ENCODE measurements around the gene ADORA1. TPM values are rescaled to one million over a fixed set of nuclear protein-coding genes. Genes with fewer than 3 reads are reported as not detected.

Gene ADORA1
- total and polyA plus RNA-seq, 2 donors (not counting 3 experiments of a cell fraction or from before 2014, with no cell fraction given), result 0.15 TPM; not detected in 1

DNA sequence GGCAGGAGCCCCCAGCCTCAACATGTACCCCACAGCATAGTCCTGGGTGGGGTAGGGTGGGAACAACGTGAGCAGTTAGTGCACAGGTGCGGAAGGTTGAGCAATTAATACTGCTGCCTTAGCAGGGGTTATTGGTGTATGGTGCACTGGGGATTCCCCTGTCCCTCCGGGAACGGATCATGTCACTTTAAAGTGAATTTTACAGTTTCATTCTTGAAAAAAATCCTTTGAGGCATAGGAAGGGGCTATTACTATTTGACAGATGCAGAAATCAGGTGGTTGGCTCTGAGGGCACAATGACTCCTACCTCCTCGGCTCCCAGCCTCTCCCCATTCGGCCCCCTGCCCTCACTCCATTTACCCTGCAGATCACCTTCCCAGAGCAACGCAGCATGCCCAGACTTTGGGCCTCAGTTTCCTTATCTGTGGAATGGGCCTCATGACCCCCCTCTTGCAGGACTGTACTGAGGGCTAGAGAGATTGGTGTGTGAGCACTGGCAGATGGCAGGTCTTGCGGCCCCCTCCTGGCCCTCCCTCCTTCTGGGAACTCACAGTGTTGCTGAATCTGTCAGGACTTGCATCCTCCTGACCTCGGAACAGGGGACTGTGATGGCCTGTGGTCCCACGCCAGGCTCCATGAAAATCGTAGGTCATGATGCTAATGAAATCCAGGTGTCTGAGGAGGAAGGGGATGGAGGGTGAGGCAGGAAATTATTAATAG is 53.2 kb downstream of the ADORA1 start:
- DNase-seq (ENCODE audit: low read depth, low spot score), result no peak
- Histone ChIP-seq H2AFZ (ENCODE audit: low read depth, low read length) (no peak overlapping the region), H4K20me1 (replicated peaks; ENCODE audit: control insufficient read depth, extremely low read depth, insufficient read depth, low read length) (no peaks in the 10 kb centered on the region), H3K4me2 (ENCODE audit: insufficient read depth, low read length) (no peak overlapping the region), H3K36me3 (ENCODE audit: control insufficient read depth in 2 of 2, extremely low read depth in 1 of 2, insufficient read depth in 2 of 2, low read length in 2 of 2) (no peaks in the 10 kb centered on the region), H3K27ac (ENCODE audit: insufficient read depth, low read depth, low read length) (no peak overlapping the region), H3K4me1 (ENCODE audit: control insufficient read depth, extremely low read depth, insufficient read depth, low read length) (peaks cover 6% of the 10 kb centered on the region), H3K79me2 (ENCODE audit: control insufficient read depth, insufficient read depth, low read length) (no peaks in the 10 kb centered on the region), H3K9me3 (replicated peaks; ENCODE audit: control insufficient read depth, insufficient read depth, low read length) (no peaks in the 10 kb centered on the region), H3K27me3 (ENCODE audit: control insufficient read depth in 2 of 2, insufficient read depth in 2 of 2, low read length in 2 of 2) (peaks cover 0 to 3% of the 10 kb centered on the region in 2 experiments), H3K9me1 (replicated peaks; ENCODE audit: control insufficient read depth, extremely low read depth, insufficient read depth, low read length) (no peaks in the 10 kb centered on the region), H3K4me3 (replicated peaks in 1 of 3; ENCODE audit: insufficient read depth in 1 of 3, low read depth in 1 of 3, low read length in 3 of 3) (no peak overlapping the region), H3K9ac (replicated peaks; ENCODE audit: extremely low read depth, insufficient read depth, low read length) (no peak overlapping the region)
- ChIA-PET CTCF (no interaction called here), POLR2A (no interaction called here)
- no peak for TF ChIP-seq POLR2AphosphoS5 (IDR thresholded peaks at IDR 0.05; ENCODE audit: insufficient read depth, low read depth, low read length)
- TF ChIP-seq MYC (IDR thresholded peaks at IDR 0.05; ENCODE audit: low read depth, low read length), result no peak
- TF ChIP-seq, protein P1, sequence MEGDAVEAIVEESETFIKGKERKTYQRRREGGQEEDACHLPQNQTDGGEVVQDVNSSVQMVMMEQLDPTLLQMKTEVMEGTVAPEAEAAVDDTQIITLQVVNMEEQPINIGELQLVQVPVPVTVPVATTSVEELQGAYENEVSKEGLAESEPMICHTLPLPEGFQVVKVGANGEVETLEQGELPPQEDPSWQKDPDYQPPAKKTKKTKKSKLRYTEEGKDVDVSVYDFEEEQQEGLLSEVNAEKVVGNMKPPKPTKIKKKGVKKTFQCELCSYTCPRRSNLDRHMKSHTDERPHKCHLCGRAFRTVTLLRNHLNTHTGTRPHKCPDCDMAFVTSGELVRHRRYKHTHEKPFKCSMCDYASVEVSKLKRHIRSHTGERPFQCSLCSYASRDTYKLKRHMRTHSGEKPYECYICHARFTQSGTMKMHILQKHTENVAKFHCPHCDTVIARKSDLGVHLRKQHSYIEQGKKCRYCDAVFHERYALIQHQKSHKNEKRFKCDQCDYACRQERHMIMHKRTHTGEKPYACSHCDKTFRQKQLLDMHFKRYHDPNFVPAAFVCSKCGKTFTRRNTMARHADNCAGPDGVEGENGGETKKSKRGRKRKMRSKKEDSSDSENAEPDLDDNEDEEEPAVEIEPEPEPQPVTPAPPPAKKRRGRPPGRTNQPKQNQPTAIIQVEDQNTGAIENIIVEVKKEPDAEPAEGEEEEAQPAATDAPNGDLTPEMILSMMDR (IDR thresholded peaks at IDR 0.05; ENCODE audit: extremely low read depth in 1 of 2, insufficient read depth in 1 of 2, low read depth in 1 of 2, low read length in 2 of 2), result no peak
- TF ChIP-seq POLR2A (IDR thresholded peaks at IDR 0.05; ENCODE audit: low read depth, low read length), result no peak
- no peak for TF ChIP-seq EZH2 (IDR thresholded peaks at IDR 0.05; ENCODE audit: borderline replicate concordance, low read depth, low read length, severe bottlenecking)
- dilution Hi-C loops (cut with MboI; ENCODE audit: extremely low pct_ligation_motif_present, low sequenced_read_pairs) (no loop called here), intact Hi-C loops (cut with micrococcal nuclease) (no loop called here)
- no peak for FAIRE-seq
- BruUV-seq (replicated peaks), result no TSS peak
